Esophagus muscularis mucosa (tissue), 3 donors: Measurements from ENCODE around the gene STAP2.

ENCODE experiments used
- POLR2A ChIP-seq: fragments of 450-650 bp; IDR thresholded peaks from one replicate; pipeline ENCODE4 v1.6.1; 2017; ENCODE audit warnings: antibody characterized with exemption, moderate library complexity, mild to moderate bottlenecking, low read depth
- POLR2AphosphoS5 ChIP-seq, 2 donors: sonication (generic); formaldehyde crosslinking; IDR thresholded peaks; one replicate each; pipeline ENCODE4 v1.6.1; 2017; ENCODE audit warnings: antibody characterized with exemption in 2 of 2
- TF ChIP-seq, protein P1 (sequence below), 3 experiments: fragments of 200-600 bp in 2 of 3; fragments of 450-650 bp in 1 of 3; sonication (generic) in 2 of 3; IDR thresholded peaks; one replicate each; pipeline ENCODE4 v1.5.1; 2017 to 2019; ENCODE audit warnings: antibody characterized with exemption in 3 of 3, mild to moderate bottlenecking in 2 of 3, moderate library complexity in 1 of 3

DNA sequence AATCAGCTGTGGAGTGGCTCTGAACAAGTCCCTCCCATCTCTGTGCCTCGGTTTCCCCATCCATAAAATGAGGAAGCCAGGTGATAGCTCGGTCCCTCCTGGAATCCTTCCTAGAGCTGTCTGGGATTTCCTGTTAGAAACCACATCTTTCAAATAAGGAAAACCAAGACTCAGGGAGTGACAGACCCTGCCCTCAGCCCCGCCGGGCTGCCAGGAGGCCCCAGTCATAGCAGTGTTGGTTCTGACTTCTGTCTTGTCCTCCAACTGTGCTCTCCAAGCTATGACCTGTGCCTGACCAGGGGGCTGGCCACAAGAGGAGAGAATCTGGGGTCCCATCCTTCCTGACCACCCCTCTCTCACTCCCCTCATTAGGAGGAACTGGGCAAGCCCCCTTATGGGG, 60.6 kb downstream of the STAP2 start:
- TF ChIP-seq POLR2AphosphoS5 (IDR thresholded peaks at IDR 0.05), result no peak
- no peak for TF ChIP-seq POLR2A
- TF ChIP-seq, protein P1, sequence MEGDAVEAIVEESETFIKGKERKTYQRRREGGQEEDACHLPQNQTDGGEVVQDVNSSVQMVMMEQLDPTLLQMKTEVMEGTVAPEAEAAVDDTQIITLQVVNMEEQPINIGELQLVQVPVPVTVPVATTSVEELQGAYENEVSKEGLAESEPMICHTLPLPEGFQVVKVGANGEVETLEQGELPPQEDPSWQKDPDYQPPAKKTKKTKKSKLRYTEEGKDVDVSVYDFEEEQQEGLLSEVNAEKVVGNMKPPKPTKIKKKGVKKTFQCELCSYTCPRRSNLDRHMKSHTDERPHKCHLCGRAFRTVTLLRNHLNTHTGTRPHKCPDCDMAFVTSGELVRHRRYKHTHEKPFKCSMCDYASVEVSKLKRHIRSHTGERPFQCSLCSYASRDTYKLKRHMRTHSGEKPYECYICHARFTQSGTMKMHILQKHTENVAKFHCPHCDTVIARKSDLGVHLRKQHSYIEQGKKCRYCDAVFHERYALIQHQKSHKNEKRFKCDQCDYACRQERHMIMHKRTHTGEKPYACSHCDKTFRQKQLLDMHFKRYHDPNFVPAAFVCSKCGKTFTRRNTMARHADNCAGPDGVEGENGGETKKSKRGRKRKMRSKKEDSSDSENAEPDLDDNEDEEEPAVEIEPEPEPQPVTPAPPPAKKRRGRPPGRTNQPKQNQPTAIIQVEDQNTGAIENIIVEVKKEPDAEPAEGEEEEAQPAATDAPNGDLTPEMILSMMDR (IDR thresholded peaks at IDR 0.05), result no peak
